GM21367 (cell line): ENCODE measurements around the gene CNKSR3.
"Not testable (repeated sequence)": the region's sequence is repeated elsewhere in the genome, so short reads cannot be mapped to it uniquely, and the experiment has no call there.

Experiments used
- ATAC-seq: cut with Tn5 transposase; IDR thresholded peaks from one replicate; pipeline ENCODE4 v1.9.1; 2021; ENCODE audit not compliant: unreplicated experiment

CNKSR3 gene

DNA sequence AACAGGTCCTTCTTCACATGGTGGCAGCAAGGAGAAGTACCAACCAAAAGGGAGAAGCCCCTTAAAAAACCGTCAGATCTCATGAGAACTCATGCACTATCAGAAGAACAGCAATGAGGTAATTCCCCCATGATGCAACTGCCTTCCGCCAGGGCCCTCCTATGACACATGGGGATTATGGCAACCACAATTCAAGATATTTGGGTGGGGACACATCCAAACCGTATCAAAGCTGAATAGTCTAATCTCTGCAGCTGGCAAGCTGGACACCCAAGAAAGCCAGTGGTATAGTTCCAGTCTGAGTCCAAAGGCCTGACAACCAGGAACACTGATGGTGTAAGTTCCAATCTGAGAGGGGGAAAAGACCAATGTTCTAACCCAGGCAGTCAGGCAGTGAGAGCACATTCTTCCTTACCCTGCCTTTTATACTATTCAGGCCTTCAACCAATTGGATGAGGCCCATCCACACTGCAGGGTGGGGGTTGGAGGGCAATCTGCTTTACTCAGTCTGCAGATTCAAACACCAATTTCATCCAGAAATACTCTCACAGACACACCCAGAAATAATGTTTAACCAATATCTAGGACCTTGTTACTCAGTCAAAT lies 17.9 kb upstream of the CNKSR3 start:
- ATAC-seq = no peak

DNA sequence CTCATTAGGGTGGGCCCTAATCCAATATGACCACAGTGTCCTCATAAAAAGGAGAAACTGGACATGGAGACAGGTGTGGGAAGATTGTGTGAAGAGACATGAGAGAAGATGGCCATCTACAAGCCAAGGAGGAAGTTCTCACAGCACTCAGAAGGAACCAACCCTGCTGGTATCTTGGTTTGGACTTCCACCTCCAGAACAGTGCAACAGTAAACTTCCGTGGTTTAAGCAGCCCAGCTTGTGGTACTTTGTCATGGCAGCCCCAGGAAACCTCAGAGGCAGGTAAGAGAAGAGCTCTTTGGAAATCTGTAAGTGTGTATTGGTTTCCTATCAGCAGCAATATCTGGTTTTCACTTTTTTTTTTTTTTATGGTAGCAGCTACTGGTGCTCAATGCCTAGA lies 16.5 kb upstream of the CNKSR3 start:
- ATAC-seq = no peak

DNA sequence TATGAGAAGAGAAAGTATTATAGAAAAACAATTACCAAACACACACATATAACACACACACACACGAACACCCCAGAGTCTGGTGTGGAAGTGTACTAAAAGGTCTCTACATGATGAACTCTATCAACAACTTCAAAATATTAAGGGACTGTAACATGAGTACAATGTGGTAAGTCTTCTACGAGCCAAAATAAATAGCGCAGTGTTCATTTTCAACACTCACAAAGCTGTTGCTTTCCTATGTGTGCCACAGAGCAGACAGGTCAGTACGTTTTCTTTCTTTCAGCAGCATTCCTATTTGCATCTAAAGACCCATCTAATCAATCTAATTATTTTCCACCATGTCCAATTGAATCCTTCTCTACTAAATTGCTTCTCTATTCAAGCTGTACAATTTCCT lies 12.1 kb upstream of the CNKSR3 start:
- ATAC-seq = no peak

DNA sequence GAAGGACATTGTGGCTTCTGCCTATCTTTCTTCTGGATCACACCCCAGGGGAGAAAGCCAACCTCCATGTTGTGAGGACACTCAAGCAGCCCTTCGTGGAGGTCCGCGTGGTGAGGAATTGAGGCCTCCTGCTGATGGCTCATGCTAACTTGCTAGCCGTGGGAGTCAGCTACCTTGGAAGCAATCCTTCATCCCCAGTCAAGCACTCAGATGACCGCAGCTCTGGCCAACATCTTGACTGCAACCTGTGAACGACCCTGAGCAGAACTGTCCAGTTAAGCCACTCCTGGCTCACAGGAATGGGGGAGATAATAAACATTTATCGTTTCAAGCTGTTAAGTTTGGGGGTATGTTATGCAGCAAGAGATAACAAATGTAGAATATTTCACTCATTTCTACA lies 10.9 kb upstream of the CNKSR3 start:
- no peak for ATAC-seq

DNA sequence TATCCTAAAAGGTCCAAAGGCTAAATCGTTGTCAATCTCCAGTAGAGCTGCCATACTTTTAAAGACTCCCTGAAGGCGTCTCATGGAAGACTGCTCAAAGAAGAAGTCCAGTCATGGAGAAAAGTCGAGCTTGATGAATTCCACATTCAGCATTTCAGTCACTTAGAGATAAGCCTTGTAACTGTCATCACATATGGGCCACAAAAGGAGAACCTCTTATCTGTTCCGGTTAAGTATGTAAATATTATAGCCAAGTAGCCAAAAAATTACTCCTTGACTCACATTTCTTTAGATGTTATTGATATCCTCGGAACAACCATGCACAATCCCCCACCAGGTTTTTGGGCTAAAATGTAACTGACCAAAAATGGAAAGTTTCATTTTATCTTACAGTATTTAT lies 9.8 kb upstream of the CNKSR3 start:
- ATAC-seq = no peak

GRCh38 chr6:154518396-154518795 lies 7.9 kb upstream of the CNKSR3 start:
- ATAC-seq = no peak

- no peak for ATAC-seq
These were observed 5.8 kb upstream of the CNKSR3 start for GRCh38 chr6:154516276-154516675.

DNA sequence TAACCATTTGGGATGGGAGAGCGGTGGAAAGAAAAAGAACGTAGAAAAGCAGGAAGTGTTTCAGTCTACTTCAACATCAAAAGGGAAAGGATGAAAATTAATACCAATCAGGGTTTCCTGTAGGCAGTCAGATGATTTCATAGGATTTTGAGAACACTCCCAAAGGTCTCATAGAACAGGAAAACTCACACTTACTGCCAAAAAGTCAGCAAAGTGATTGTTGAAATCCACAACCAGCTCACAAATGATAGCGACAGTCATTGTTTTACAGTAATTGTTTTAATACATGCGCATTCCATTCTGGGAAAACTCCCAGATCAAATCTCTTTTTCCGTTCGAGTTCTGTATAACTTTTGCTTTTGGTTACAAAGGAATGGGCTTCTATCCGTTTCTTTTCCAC lies 5.3 kb upstream of the CNKSR3 start:
- no peak for ATAC-seq

GRCh38 chr6:154515076-154515475 lies 4.6 kb upstream of the CNKSR3 start:
- ATAC-seq = not testable (repeated sequence)

DNA sequence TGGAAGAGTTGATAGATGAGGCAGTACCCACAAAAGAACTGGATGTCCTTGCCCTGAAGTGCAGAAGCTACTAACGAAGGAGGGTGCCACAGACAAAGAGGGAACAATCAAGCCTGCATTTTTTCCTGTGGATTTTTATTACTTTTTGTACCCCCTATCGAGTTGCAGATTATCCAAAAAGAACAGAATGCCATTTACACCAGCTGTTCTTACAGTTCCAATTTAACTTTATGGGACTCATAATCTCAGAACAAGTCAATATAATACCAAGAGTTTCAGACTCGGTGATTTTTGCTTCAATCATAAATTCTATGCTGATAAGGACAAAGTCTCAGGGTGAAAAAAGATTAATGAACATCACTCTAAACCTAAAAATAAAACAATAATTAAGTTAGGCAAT lies 4.0 kb upstream of the CNKSR3 start:
- no peak for ATAC-seq

GRCh38 chr6:154513601-154514320 lies 3.3 kb upstream of the CNKSR3 start:
- ATAC-seq = no peak

GRCh38 chr6:154512201-154512600 lies 1.7 kb upstream of the CNKSR3 start:
- no peak for ATAC-seq

GRCh38 chr6:154511791-154512190 lies 1.3 kb upstream of the CNKSR3 start:
- ATAC-seq = no peak

GRCh38 chr6:154509421-154510143 lies 903 bp downstream of the CNKSR3 start:
- no peak for ATAC-seq

- no peak for ATAC-seq
These were observed 1.7 kb downstream of the CNKSR3 start for GRCh38 chr6:154508573-154509375.

DNA sequence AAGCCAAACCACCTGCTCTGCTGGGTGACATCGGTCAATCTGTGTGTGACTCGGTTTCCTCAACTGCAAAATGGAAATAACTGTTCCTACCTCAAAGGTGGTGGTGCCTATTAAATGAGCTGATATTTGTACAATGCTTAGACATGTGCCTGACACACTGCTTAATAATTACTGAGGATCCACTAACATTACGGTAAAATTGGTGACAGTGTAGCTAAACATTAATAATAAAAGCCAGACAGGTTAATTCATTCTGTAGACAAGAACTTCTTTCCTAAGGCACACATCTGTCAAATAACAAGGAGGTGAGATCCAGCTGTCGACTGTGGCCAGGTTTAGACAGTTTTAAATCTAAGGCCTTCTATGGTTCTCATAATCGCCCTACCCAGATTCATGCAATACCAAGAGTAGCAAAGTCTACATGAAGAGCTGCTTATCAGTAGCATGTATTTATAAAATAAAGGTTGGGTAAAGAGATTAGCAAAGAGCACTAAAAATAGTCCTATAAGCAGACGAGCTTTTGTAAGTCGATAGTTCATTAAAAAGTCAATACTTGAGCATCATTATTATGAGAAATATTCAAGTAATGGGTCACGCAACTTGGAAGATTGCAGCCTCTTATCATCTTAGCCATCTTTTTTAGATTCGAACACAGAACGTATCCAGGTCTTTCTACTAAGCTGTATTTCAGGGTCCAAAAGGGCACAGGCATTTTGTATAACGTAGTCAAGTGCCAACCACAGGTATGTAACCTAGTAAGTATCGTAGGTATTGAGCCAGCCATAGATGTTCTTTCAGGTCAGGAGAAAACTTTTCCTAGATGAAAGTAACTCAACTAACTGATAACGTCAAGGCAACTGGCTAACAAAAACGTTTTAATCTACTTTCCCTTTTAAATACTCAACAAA lies 3.2 kb downstream of the CNKSR3 start:
- ATAC-seq = no peak

DNA sequence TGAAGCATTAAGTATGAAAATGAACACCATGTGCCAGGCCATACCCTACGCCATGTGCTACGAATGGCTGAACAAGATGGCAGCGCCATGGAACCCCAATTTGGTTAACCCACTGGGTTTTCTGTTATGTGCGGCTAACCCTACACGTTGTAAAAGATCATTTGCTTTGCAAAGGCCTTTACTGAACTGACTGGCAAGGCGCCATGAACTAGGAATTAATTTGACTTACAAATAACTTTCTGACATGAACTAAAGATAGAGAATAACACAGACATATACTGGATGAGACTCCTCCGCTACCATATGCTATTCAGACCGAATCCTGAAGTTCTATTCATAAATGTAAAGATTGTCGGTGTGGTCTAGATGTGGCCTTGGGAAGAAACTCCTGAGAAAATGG lies 3.9 kb downstream of the CNKSR3 start:
- no peak for ATAC-seq

DNA sequence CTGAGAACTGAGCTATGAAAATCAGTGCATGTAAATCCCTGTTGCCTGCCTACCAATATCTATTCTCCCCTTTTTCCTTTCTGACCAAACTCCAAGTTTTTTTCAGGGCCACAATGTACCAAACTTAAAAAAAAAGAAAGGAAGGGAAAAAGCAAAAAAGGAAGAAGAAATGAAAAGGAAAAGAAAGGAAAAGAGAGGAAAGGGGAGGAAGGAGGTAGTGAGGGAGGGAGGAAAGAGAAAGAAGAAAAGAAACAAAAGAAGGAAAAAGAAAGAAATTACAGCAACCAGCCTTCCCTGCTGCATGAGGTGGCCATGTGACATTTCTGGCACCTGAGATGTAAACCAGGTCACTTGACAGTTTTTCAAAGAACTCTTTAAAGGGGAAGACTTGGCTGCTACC lies 4.4 kb downstream of the CNKSR3 start:
- no peak for ATAC-seq

DNA sequence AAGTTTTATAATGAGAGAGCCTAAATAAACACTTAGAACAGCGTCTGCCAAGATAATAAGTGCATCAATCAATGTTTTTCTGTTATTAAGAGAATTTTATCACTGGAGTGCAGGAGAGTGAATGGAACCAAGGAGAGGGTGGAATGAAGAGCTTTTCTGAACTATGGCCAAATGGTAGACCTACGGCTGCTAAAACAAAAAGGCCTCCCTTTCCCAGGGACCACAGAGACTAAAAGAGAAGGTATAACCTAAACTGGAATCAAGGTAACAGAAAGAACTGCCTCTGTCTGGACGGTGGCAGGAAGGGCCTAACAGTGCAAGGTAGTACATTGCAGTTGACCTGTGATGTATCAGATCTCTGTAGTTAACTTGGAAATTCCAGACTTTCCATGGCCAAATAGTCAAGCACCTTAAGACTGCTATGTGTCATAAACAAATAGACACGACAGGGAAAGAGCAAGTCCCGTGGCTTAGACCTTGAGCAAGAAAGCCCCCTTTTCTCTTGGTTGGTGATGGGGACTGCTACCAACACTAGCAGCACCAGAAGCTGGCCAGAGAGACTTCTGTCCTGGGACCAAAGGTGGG lies 5.5 kb downstream of the CNKSR3 start:
- ATAC-seq = no peak

DNA sequence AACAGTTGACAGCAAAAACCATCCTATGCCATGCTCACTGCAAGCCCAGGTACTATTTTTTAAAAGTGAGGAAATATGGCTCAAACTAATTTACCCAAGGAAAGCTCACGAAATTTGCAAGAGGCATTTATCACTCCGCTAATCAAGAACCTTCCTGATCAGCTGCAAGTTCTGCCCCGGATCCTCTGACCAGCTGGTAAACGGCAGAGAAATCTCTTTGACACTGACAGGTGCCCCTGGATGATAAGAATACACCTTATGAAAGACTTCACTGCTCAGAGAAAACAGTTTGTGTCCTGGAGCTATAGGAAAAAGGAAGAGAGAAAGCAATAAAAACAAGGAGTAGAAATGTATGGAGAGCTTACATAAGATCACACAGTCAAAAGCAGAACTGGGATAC lies 6.4 kb downstream of the CNKSR3 start:
- ATAC-seq = no peak
